Skin epidermis (tissue), 12 donors: ENCODE measurements around the gene KRTAP10-6.

Source experiments
- H3K27ac ChIP-seq, 21 experiments: fragments of 200-600 bp; sonication (generic) in 11 of 21; one replicate each; pipeline ENCODE4 v1.5.0; 2020; ENCODE audit warnings: mild to moderate bottlenecking in 3 of 21, inconsistent platforms in 2 of 21, moderate library complexity in 2 of 21
- H3K4me3 ChIP-seq, 7 experiments: fragments of 200-600 bp; sonication (generic) in 2 of 7; one replicate each; pipeline ENCODE4 v1.5.0; 2020; ENCODE audit warnings: inconsistent platforms in 2 of 7, mild to moderate bottlenecking in 2 of 7, moderate library complexity in 1 of 7

KRTAP10-6 gene

GRCh38 chr21:44548381-44548780 is 43.9 kb downstream of the KRTAP10-6 start:
- Histone ChIP-seq H3K4me3 (no peak overlapping the region), H3K27ac (peak overlapping the region in 2 of 21 experiments; percentile 27 to 63)

- H3K4me3 ChIP-seq = no peak overlapping the region
- H3K27ac ChIP-seq = peak overlapping the region in 3 of 21 experiments; percentile 26 to 63 (median 58)
Measured at GRCh38 chr21:44547656-44548331, 44.5 kb downstream of the KRTAP10-6 start.

DNA sequence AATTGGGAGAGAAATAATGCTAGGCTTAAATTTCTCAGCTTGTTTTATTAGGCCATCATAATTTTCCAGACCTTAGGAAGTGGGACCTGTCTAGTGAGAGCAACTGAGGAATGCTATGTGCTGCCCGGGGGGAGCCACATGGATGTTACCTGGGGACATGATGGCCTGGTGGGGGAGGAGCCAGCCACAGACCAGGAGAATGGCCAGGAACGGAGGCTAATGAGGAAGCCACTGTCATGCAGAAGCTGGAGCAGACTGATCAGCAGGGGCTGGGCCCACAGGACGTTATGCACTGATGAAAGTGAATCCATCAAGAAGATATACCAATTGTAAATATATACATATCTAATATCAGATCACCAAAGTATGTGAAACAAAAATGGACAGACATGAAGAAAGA is 47.7 kb downstream of the KRTAP10-6 start:
- H3K27ac ChIP-seq = no peak overlapping the region

GRCh38 chr21:44542716-44543115 is 49.6 kb downstream of the KRTAP10-6 start:
- H3K4me3 ChIP-seq = no peak overlapping the region

More for the DNA sequence above, 47.7 kb downstream of the KRTAP10-6 start:
- H3K4me3 ChIP-seq = no peak overlapping the region

More at GRCh38 chr21:44542716-44543115, 49.6 kb downstream of the KRTAP10-6 start:
- H3K27ac ChIP-seq = no peak overlapping the region
